ENCODE measurements around the gene DPM2.

DNA sequence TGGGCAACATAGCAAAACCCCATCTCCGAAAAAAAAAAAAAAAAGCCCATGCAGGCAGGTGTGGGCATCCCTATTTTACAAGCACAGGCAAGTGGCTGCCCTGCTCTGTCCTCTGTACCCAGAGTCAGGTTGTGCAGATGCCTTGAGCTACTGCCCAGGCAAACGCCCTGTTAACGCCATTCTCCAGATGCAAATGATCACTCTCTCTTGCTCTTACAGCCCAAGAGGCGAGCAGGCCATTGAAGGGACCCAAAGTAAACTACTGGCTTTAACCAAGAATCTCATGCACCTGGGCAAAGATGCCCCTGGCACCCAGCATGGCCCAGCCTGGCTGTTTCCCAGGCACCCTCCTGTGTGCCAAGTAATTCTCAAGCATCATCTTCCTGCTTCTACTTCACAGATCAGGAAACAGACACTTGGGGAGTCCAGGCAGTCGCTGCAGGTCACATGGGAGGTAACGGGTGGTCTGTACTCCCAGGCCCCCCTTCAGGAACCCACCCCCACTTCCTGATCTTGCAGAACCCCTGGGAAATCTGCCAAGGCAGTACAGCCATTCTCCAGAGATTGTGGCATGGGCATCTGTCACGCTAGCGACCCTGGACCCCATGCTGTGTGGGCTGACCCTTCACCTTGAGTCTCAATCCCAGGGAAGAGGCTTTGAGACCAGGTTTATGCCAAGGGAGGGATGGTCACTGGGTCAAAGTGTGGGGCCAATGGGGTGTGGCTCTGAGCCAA, 28.9 kb upstream of the DPM2 start:
- no peak for TF ChIP-seq CTCF (IDR thresholded peaks at IDR 0.05)
- TF ChIP-seq POLR2A (IDR thresholded peaks at IDR 0.05), result no peak

All from body of pancreas (tissue), 4 donors.